Measurements from ENCODE around the gene GLCCI1.

- TF ChIP-seq ZC3H10 (CRISPR knock-in tag; IDR thresholded peaks at IDR 0.05) (no peak), ZFP3 (CRISPR knock-in tag; IDR thresholded peaks at IDR 0.05) (no peak), ZNF8 (CRISPR knock-in tag; IDR thresholded peaks at IDR 0.05) (no peak), POU6F1 (CRISPR knock-in tag; IDR thresholded peaks at IDR 0.05; ENCODE audit: borderline replicate concordance, low read depth) (no peak), ISL1 (CRISPR knock-in tag; IDR thresholded peaks at IDR 0.05) (no peak), PATZ1 (CRISPR knock-in tag; IDR thresholded peaks at IDR 0.05; ENCODE audit: borderline replicate concordance) (no peak), RARB (CRISPR knock-in tag; IDR thresholded peaks at IDR 0.05) (no peak), CSDC2 (CRISPR knock-in tag; IDR thresholded peaks at IDR 0.05) (no peak), ZNF70 (CRISPR knock-in tag; IDR thresholded peaks at IDR 0.05) (no peak)
- TF ChIP-seq, protein P1, sequence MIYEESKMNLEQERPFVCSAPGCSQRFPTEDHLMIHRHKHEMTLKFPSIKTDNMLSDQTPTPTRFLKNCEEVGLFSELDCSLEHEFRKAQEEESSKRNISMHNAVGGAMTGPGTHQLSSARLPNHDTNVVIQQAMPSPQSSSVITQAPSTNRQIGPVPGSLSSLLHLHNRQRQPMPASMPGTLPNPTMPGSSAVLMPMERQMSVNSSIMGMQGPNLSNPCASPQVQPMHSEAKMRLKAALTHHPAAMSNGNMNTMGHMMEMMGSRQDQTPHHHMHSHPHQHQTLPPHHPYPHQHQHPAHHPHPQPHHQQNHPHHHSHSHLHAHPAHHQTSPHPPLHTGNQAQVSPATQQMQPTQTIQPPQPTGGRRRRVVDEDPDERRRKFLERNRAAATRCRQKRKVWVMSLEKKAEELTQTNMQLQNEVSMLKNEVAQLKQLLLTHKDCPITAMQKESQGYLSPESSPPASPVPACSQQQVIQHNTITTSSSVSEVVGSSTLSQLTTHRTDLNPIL (CRISPR knock-in tag; IDR thresholded peaks at IDR 0.05; ENCODE audit: low read depth) = no peak
Measured at GRCh38 chr7:7970531-7971307, 2.1 kb downstream of the GLCCI1 start.

All from SK-N-SH treated with all-trans-retinoic acid at 6 μM for 48 hours (cell line).